K562 (cell line): Measurements from ENCODE around the gene PDK1. TPM values are rescaled to one million over a fixed set of nuclear protein-coding genes. Genes with fewer than 3 reads are reported as not detected.

ENCODE experiments used
- ARID3A ChIP-seq: IDR thresholded peaks from 2 replicates; pipeline ENCODE4 v1.6.1; 2012; ENCODE audit warnings: low read depth, low read length, improper control_type of control experiment, borderline replicate concordance
- BRD9 ChIP-seq: fragments of 450-650 bp; IDR thresholded peaks from 2 replicates; pipeline ENCODE4 v1.6.1; 2018; ENCODE audit warnings: low read depth; ENCODE audit not compliant: partially characterized antibody
- DACH1 ChIP-seq: fragments of 450-650 bp; IDR thresholded peaks from 2 replicates; pipeline ENCODE4 v1.6.1; 2018; ENCODE audit not compliant: partially characterized antibody
- GABPB1 ChIP-seq: sonication (generic); formaldehyde crosslinking; IDR thresholded peaks from 2 replicates; pipeline ENCODE4 v1.8.0; 2022; ENCODE audit warnings: mild to moderate bottlenecking, missing genetic modification reagents
- HDAC6 ChIP-seq: IDR thresholded peaks from 2 replicates; pipeline ENCODE4 v1.6.1; 2012; ENCODE audit warnings: low read depth, mild to moderate bottlenecking, control low read depth, inconsistent platforms, low read length, moderate library complexity
- HMG20B ChIP-seq: fragments of 250-450 bp; sonication (Bioruptor Pico); IDR thresholded peaks from 2 replicates; pipeline ENCODE4 v1.5.0; 2021; ENCODE audit warnings: mild to moderate bottlenecking
- MCM2 ChIP-seq: fragments of 450-650 bp; IDR thresholded peaks from 2 replicates; pipeline ENCODE4 v1.6.1; 2017; ENCODE audit warnings: low read depth, mild to moderate bottlenecking
- PHTF2 ChIP-seq: fragments of 250-450 bp; sonication (Bioruptor Pico); IDR thresholded peaks from 2 replicates; pipeline ENCODE4 v1.5.0; 2021; ENCODE audit warnings: mild to moderate bottlenecking
- RBM17 ChIP-seq: fragments of 200-400 bp; formaldehyde crosslinking; IDR thresholded peaks from 2 replicates; pipeline ENCODE4 v1.6.1; 2017; ENCODE audit warnings: low read depth, mild to moderate bottlenecking, low read length, borderline replicate concordance
- ZFP91 ChIP-seq: sonication (generic); formaldehyde crosslinking; IDR thresholded peaks from 2 replicates; pipeline ENCODE4 v1.8.0; 2022; ENCODE audit warnings: mild to moderate bottlenecking, missing genetic modification reagents
- ZNF140 ChIP-seq: fragments of 250-450 bp; sonication (Bioruptor Pico); IDR thresholded peaks from 2 replicates; pipeline ENCODE4 v1.8.0; 2021; ENCODE audit warnings: moderate library complexity, mild to moderate bottlenecking, inconsistent platforms
- ZNF277 ChIP-seq: fragments of 250-450 bp; sonication (Bioruptor Pico); IDR thresholded peaks from 2 replicates; pipeline ENCODE4 v1.8.0; 2022; ENCODE audit warnings: inconsistent platforms, mild to moderate bottlenecking, moderate library complexity, borderline replicate concordance
- ZNF324 ChIP-seq: fragments of 250-450 bp; sonication (Bioruptor Pico); IDR thresholded peaks from 2 replicates; pipeline ENCODE4 v1.4.0; 2020; ENCODE audit warnings: mild to moderate bottlenecking
- ZNF583 ChIP-seq: fragments of 250-450 bp; sonication (Bioruptor Pico); IDR thresholded peaks from 2 replicates; pipeline ENCODE4 v1.4.0; 2020
- ZNF584 ChIP-seq: fragments of 200-800 bp; sonication (Bioruptor generic); IDR thresholded peaks from 2 replicates; pipeline ENCODE4 v1.6.1; 2016; ENCODE audit warnings: low read depth, mild to moderate bottlenecking, missing genetic modification characterization, missing compliant biosample characterization
- ZNF785 ChIP-seq: fragments of 250-450 bp; sonication (Bioruptor Pico); IDR thresholded peaks from 2 replicates; pipeline ENCODE4 v1.4.0; 2020; ENCODE audit warnings: mild to moderate bottlenecking
- polyA plus RNA-seq, 8 experiments: library from polyadenylated mRNA; depleted of rRNA in 4 of 8; stranded (reverse) in 5 of 8; unstranded in 3 of 8; fragments of >200 nt; fragmentation: Nextera tagmentation in 2 of 8; fragmentation: Illumina TruSeq in 1 of 8; extraction: Ambion mirVana in 2 of 8; extraction: Trizol in 1 of 8; gene quantifications; 2 replicates each; pipeline versions ENCODE4 v1.2.1 to v1.2.3, GENCODE V29; 2011 to 2014; ENCODE audit warnings: inconsistent platforms in 1 of 8, missing spikeins in 1 of 8
- total RNA-seq, 7 experiments: library from RNA; depleted of rRNA in 6 of 7; stranded (reverse); fragments of >200 nt in 6 of 7; fragmentation: Illumina TruSeq in 2 of 7; extraction: Trizol in 2 of 7; gene quantifications; 2 replicates each; pipeline versions ENCODE4 v1.2.1 to v1.2.3, GENCODE V29; 2011 to 2021; ENCODE audit warnings: low replicate concordance in 1 of 7
- TF ChIP-seq, protein P1 (sequence below): fragments of 250-450 bp; sonication (Bioruptor Pico); IDR thresholded peaks from 2 replicates; pipeline ENCODE4 v1.4.0; 2020; ENCODE audit warnings: mild to moderate bottlenecking, moderate library complexity
- TF ChIP-seq, protein P2 (sequence below): fragments of 450-650 bp; IDR thresholded peaks from 2 replicates; pipeline ENCODE4 v1.6.1; 2017; ENCODE audit warnings: antibody characterized with exemption

The PDK1 gene
- total and polyA plus RNA-seq, 9 of the 15 experiments (the other 6 are each of a cell fraction or from before 2014, with no cell fraction given), result 3.5 to 176 (median 13.9) TPM

GRCh38 chr2:172552547-172553291 lies 3.2 kb upstream of the PDK1 start (continued):
- 0 out of 2 replicates have a peak, but pooled peaks have one; percentile 59 for TF ChIP-seq ZNF584 (CRISPR knock-in tag)
- no peak for TF ChIP-seq ZNF583 (CRISPR knock-in tag)
- peak; percentile 99 for TF ChIP-seq ARID3A
- TF ChIP-seq GABPB1, result no peak
- peak; percentile 71 for TF ChIP-seq BRD9
- no peak for TF ChIP-seq ZFP91 (CRISPR knock-in tag)
- no peak for TF ChIP-seq MCM2
- TF ChIP-seq HDAC6, result no peak
- TF ChIP-seq ZNF140 (CRISPR knock-in tag), result peak; percentile 44; the same call in 1 of the 2 replicates
- no peak for TF ChIP-seq RBM17
- TF ChIP-seq, protein P1, sequence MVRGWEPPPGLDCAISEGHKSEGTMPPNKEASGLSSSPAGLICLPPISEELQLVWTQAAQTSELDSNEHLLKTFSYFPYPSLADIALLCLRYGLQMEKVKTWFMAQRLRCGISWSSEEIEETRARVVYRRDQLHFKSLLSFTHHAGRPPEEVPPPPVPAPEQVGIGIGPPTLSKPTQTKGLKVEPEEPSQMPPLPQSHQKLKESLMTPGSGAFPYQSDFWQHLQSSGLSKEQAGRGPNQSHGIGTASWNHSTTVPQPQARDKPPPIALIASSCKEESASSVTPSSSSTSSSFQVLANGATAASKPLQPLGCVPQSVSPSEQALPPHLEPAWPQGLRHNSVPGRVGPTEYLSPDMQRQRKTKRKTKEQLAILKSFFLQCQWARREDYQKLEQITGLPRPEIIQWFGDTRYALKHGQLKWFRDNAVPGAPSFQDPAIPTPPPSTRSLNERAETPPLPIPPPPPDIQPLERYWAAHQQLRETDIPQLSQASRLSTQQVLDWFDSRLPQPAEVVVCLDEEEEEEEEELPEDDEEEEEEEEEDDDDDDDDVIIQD, result no peak
- TF ChIP-seq HMG20B, result no peak
- TF ChIP-seq DACH1, result peak; percentile 97
- TF ChIP-seq PHTF2 (CRISPR knock-in tag), result no peak
- TF ChIP-seq ZNF277, result no peak
- TF ChIP-seq ZNF324 (CRISPR knock-in tag), result no peak; the same call in 1 of the 2 replicates
- TF ChIP-seq ZNF785 (CRISPR knock-in tag), result no peak
- TF ChIP-seq, protein P2, sequence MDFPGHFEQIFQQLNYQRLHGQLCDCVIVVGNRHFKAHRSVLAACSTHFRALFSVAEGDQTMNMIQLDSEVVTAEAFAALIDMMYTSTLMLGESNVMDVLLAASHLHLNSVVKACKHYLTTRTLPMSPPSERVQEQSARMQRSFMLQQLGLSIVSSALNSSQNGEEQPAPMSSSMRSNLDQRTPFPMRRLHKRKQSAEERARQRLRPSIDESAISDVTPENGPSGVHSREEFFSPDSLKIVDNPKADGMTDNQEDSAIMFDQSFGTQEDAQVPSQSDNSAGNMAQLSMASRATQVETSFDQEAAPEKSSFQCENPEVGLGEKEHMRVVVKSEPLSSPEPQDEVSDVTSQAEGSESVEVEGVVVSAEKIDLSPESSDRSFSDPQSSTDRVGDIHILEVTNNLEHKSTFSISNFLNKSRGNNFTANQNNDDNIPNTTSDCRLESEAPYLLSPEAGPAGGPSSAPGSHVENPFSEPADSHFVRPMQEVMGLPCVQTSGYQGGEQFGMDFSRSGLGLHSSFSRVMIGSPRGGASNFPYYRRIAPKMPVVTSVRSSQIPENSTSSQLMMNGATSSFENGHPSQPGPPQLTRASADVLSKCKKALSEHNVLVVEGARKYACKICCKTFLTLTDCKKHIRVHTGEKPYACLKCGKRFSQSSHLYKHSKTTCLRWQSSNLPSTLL, result no peak
